NCI-H774 (cell line): ENCODE data around the gene OTOR.
A peak's percentile ranks its signal among the peaks of the same experiment; 100 is the strongest.

Source experiments
- DNase-seq: peaks from one replicate; lab custom pipeline; 2025; lab: John Stamatoyannopoulos, UW

Gene OTOR

GRCh38 chr20:16748308-16748900 lies at the start of gene OTOR:
Gene OTOR, plus strand, starts transcription at chr20:16748358. Its CDS starts 44 bp downstream, at chr20:16748402.
- DNase-seq = no peak

GRCh38 chr20:16699293-16699692 lies 48.9 kb upstream of the OTOR start:
- DNase-seq = no peak

GRCh38 chr20:16701296-16701695 lies 46.9 kb upstream of the OTOR start:
- no peak for DNase-seq

- DNase-seq = no peak
These were observed 44.6 kb upstream of the OTOR start for GRCh38 chr20:16703570-16703969.

GRCh38 chr20:16707674-16708073 lies 40.5 kb upstream of the OTOR start:
- DNase-seq = no peak

GRCh38 chr20:16708602-16709001 lies 39.6 kb upstream of the OTOR start:
- DNase-seq = no peak

GRCh38 chr20:16709017-16709416 lies 39.1 kb upstream of the OTOR start:
- DNase-seq = no peak

- DNase-seq = no peak
These were observed 37.4 kb upstream of the OTOR start for GRCh38 chr20:16710781-16711180.

GRCh38 chr20:16711661-16712258 lies 36.4 kb upstream of the OTOR start:
- no peak for DNase-seq

- peak; percentile 46 for DNase-seq
These were observed 35.6 kb upstream of the OTOR start for GRCh38 chr20:16712511-16712947.

GRCh38 chr20:16713066-16713465 lies 35.1 kb upstream of the OTOR start:
- DNase-seq = no peak

- no peak for DNase-seq
These were observed 33.9 kb upstream of the OTOR start for GRCh38 chr20:16714242-16714641.

GRCh38 chr20:16714751-16715150 lies 33.4 kb upstream of the OTOR start:
- DNase-seq = no peak

GRCh38 chr20:16719421-16719820 lies 28.7 kb upstream of the OTOR start:
- DNase-seq = no peak

- DNase-seq = no peak
These were observed 19.1 kb upstream of the OTOR start for GRCh38 chr20:16729080-16729479.

- peak; percentile 91 for DNase-seq
These were observed 18.3 kb upstream of the OTOR start, which contains the start of gene SNRPB2 for GRCh38 chr20:16729565-16730460. Gene SNRPB2, plus strand, starts transcription at chr20:16730026. Its CDS starts 1,677 bp downstream, at chr20:16731703.

GRCh38 chr20:16732506-16733152 lies 15.5 kb upstream of the OTOR start:
- DNase-seq = no peak

- no peak for DNase-seq
These were observed 7.6 kb upstream of the OTOR start for GRCh38 chr20:16740365-16741072.

- DNase-seq = no peak
These were observed 3.9 kb upstream of the OTOR start for GRCh38 chr20:16744178-16744807.

- DNase-seq = no peak
These were observed 3.0 kb upstream of the OTOR start for GRCh38 chr20:16745204-16745603.

- no peak for DNase-seq
These were observed 807 bp upstream of the OTOR start for GRCh38 chr20:16747291-16747811.
